SK-N-MC (cell line): ENCODE data around the gene PEX5L.

ENCODE experiments used
- DNase-seq: peaks from one replicate; pipeline ENCODE4 v3.0.0-alpha.2; 2011; ENCODE audit warnings: low read depth, low spot score
- H3K27ac ChIP-seq: fragments of 200-600 bp; sonication (generic); 2 replicates; pipeline ENCODE4 v1.5.1; 2016; ENCODE audit warnings: mixed run types
- H3K36me3 ChIP-seq: fragments of 200-600 bp; sonication (generic); 2 replicates; pipeline ENCODE4 v1.6.1; 2017; ENCODE audit warnings: antibody characterized with exemption, low read length, mixed read lengths; ENCODE audit not compliant: insufficient read depth
- H3K4me3 ChIP-seq: fragments of 200-600 bp; sonication (generic); 2 replicates; pipeline ENCODE4 v1.5.1; 2016
- H3K9ac ChIP-seq: fragments of 200-600 bp; sonication (generic); 2 replicates; pipeline ENCODE4 v1.8.0; 2017; ENCODE audit warnings: mixed run types, mixed read lengths; ENCODE audit not compliant: insufficient read length
- H3K9me3 ChIP-seq: fragments of 200-600 bp; sonication (generic); 2 replicates; pipeline ENCODE4 v1.6.1; 2017; ENCODE audit warnings: low read depth, mild to moderate bottlenecking, antibody characterized with exemption, low read length, moderate library complexity, mixed read lengths
- EZH2 ChIP-seq: fragments of 200-600 bp; sonication (generic); IDR thresholded peaks from one replicate; pipeline ENCODE4 v1.6.1; 2017; ENCODE audit warnings: antibody characterized with exemption
- FOXP2 ChIP-seq: optimal IDR thresholded peaks from 2 replicates; pipeline ENCODE3; 2011; ENCODE audit warnings: mild to moderate bottlenecking, moderate library complexity; ENCODE audit not compliant: insufficient read depth; ENCODE audit errors: extremely low read length, control extremely low read depth
- POLR2AphosphoS5 ChIP-seq: IDR thresholded peaks from 2 replicates; pipeline ENCODE4 v1.6.1; 2012; ENCODE audit warnings: mild to moderate bottlenecking, low read depth, low read length, borderline replicate concordance

Gene PEX5L, protein sequence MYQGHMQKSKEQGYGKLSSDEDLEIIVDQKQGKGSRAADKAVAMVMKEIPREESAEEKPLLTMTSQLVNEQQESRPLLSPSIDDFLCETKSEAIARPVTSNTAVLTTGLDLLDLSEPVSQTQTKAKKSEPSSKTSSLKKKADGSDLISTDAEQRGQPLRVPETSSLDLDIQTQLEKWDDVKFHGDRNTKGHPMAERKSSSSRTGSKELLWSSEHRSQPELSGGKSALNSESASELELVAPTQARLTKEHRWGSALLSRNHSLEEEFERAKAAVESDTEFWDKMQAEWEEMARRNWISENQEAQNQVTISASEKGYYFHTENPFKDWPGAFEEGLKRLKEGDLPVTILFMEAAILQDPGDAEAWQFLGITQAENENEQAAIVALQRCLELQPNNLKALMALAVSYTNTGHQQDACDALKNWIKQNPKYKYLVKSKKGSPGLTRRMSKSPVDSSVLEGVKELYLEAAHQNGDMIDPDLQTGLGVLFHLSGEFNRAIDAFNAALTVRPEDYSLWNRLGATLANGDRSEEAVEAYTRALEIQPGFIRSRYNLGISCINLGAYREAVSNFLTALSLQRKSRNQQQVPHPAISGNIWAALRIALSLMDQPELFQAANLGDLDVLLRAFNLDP

DNA sequence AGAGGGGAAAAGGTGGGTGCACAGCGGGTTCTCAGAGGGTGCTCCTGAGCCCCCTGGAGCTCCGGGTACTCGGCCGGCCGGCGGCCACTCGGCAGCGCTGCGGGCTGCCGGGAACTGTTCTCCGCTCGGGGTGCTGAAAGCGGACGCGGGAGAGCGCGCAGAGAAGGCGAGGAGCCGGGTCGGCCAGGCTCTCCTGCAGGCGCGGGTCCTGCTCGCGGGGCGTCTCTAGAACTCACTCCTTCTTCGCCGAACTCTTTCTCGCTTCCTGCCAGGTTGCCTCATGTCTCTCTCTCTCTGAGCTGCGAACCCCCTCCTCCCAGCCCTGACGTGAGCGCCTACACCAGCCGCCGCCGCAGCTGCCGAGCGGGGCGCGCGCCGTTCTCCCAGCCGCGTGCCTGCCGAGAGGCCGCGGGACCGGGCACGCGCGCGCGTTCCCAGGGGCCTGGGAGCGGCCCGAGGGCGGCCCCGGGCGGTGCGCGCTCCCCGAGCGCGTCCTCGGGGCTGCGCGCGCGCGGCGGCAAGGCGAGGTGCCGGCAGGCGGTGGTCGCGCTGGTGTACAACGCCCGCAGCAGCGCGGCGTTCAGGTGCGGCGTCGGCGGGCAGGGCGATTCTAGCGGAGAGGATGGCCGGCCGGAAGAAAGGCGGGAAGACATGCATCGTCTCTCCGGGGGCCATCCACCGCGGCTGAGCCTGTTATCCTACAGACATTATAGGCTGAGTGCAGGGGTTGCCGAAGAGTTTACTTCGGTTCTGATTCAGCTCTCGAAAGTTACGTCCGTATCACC is at the start of gene PEX5L:
PEX5L (minus strand) TSS at position 267 of the 785 bp plus-strand sequence. CDS start 338 bp downstream, outside the sequence.
- Histone ChIP-seq H3K36me3 (no peaks in the 10 kb centered on the region), H3K4me3 (peak within 1 kb of the TSS; percentile 47), H3K9ac (no peak within 1 kb of the TSS), H3K27ac (no peak within 1 kb of the TSS), H3K9me3 (no peaks in the 10 kb centered on the region)
- peak; percentile 79 for TF ChIP-seq EZH2
- TF ChIP-seq POLR2AphosphoS5 = no peak
- no peak for DNase-seq

DNA sequence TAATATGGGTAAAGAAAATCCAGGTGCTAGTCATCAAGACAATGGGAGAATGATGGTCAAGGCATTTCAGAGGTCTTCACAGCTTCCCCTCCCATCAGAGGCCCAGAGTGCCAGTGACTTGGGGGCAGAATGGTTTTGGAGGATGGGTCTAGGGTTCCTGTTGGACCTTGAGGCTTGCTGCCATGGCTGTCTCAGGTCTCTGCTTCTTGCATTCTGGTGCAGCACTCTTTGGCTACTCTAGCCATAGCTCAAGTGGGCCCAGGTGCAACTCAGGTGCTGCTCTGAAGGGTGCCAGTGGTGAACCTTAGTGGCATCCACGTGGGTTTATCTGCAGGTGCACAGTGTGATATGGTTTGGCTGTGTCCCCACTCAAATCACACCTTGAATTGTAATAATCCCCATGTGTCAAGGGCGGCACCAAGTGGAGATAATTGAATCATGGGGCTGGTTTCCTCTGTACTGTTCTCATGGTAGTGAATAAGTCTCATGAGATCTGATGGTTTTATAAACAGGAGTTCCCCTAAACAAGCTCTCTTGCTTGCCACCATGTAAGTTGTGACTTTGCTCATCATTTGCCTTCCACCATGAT is 48.5 kb upstream of the PEX5L start:
- Histone ChIP-seq H3K9me3 (no peaks in the 10 kb centered on the region), H3K27ac (no peak overlapping the region), H3K9ac (no peak overlapping the region), H3K4me3 (no peak overlapping the region), H3K36me3 (no peaks in the 10 kb centered on the region)
- no peak for DNase-seq
- TF ChIP-seq EZH2 = no peak
- no peak for TF ChIP-seq POLR2AphosphoS5
- no peak for TF ChIP-seq FOXP2

DNA sequence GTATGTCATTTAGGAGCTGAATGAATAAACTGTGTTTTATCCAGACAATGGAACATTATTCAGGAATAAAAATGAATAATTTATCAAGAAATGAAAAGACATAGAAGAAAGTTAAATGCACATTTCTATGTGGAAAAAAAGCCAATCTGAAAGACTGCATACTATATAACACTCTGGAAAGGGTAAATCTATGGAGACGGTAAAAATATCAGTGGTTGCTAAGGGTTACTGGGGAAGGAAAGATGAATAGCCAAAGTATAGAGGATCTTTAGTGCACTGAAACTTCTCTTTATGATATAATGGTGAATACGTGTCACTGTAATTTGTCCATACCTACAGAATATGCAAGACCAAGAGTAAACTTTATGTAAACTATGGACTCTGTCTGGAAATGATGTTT is 46.0 kb upstream of the PEX5L start:
- Histone ChIP-seq H3K4me3 (no peak overlapping the region), H3K36me3 (no peaks in the 10 kb centered on the region), H3K27ac (no peak overlapping the region), H3K9me3 (no peaks in the 10 kb centered on the region), H3K9ac (no peak overlapping the region)
- DNase-seq = no peak
- TF ChIP-seq POLR2AphosphoS5 (no peak), FOXP2 (no peak), EZH2 (no peak)

DNA sequence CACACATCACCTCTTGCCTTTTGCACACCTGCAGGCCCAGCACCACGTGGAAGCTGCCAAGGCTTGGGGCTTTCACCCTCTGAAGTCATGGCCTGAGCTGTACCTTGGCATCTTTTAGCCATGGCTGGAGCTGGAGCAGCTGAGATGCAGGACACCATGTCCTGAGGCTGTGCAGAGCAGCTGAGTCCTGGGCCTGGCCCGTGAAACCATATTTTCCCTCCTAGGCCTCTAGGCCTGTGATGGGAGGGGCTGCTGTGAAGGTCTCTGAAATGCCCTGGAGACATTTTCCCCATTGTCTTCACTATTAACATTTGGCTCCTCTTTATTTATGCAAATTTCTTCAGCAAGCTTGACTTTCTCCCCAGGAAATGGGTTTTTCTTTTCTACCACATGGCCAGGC is 41.9 kb upstream of the PEX5L start:
- DNase-seq = no peak
- Histone ChIP-seq H3K9ac (no peak overlapping the region), H3K9me3 (no peaks in the 10 kb centered on the region), H3K36me3 (no peaks in the 10 kb centered on the region), H3K27ac (no peak overlapping the region), H3K4me3 (no peak overlapping the region)
- TF ChIP-seq EZH2 (no peak), FOXP2 (no peak), POLR2AphosphoS5 (no peak)

DNA sequence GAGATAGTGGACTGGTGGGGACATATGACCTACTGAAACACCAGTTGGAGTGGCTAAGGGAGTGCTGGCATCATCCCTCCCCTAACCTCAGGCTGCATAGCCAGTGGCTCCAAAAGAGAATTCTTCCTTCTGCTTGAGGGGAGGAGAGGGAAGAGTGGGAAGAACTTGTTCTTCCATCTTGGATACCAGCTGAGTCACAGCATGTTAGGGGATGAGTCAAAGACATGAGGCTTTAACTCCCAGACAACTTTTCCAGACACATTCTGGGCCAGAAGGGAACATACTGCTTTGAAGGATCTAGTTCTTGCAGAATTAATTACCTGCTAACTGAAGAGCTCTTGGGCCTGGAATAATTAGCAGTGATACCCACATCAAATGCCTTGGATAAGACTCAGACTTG is 36.8 kb upstream of the PEX5L start:
- Histone ChIP-seq H3K36me3 (no peaks in the 10 kb centered on the region), H3K4me3 (no peak overlapping the region), H3K9ac (no peak overlapping the region), H3K27ac (no peak overlapping the region), H3K9me3 (no peaks in the 10 kb centered on the region)
- TF ChIP-seq EZH2 = no peak
- TF ChIP-seq FOXP2 = no peak
- DNase-seq = no peak

DNA sequence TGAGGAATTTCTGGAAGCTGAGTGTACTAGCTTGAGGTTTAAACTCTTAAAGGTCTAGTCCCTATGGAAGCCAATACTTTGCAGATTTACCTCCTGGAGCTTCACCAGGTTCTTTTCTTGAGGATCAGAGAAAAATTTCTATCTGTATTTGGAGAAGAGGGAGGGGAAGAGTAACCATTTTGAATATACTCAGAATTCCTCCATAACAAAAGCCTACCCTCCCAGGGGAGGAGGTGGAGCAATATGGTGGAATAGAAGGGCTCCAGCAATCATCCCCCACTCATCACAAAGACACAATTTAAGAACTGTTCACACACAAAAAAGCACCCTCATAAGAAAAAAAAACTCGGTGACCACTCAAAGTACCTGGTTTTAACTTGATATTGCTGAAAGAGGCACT is 36.0 kb upstream of the PEX5L start:
- TF ChIP-seq POLR2AphosphoS5 (no peak), FOXP2 (no peak), EZH2 (no peak)
- Histone ChIP-seq H3K9ac (no peak overlapping the region), H3K4me3 (no peak overlapping the region), H3K27ac (no peak overlapping the region), H3K36me3 (no peaks in the 10 kb centered on the region), H3K9me3 (no peaks in the 10 kb centered on the region)
- no peak for DNase-seq

DNA sequence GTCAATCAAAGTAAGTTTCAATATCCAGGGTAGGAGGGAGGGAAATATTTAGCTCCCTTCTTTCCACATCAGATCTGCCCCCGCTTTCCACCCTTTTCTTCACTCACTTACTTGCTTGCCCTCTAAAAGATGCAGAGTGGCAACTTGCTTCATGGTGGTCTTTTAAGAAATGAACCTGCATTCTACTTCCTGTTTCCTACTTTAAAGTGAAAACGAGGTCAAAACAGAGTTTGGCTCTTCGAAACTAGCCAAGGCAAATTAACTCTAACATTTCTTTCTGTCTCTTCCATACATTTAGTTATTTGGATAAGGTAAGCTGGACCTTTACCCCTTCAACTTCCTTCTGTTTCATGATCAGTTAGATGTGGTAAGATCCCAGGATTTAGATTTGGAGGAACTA is 34.2 kb upstream of the PEX5L start:
- TF ChIP-seq POLR2AphosphoS5 (no peak), FOXP2 (no peak), EZH2 (no peak)
- no peak overlapping the region for H3K27ac ChIP-seq
- H3K9me3 ChIP-seq = no peaks in the 10 kb centered on the region
- H3K36me3 ChIP-seq = no peaks in the 10 kb centered on the region
- H3K9ac ChIP-seq = no peak overlapping the region
- H3K4me3 ChIP-seq = no peak overlapping the region
- DNase-seq = no peak

DNA sequence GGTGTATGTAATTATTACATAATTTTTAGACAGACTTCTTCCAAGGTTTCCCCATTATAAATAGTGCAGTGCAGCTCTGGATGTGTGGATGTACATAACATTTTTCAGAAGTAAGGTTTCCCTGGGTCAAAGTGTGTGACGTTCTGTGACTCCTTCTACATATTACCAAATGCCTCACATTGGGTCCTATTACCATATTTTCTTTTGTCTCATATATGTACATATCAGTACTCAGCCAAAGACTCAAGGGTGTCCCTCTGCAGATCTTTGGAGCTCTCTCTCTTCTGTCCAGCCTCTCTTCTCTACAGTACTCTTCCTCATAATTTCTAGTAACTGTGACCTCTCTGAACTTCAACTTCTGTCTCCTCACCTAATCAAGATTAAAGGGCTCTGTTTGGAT is 31.3 kb upstream of the PEX5L start:
- no peaks in the 10 kb centered on the region for H3K9me3 ChIP-seq
- no peak overlapping the region for H3K9ac ChIP-seq
- H3K36me3 ChIP-seq = no peaks in the 10 kb centered on the region
- H3K27ac ChIP-seq = no peak overlapping the region
- no peak overlapping the region for H3K4me3 ChIP-seq
- no peak for TF ChIP-seq EZH2
- no peak for TF ChIP-seq FOXP2
- TF ChIP-seq POLR2AphosphoS5 = no peak
- DNase-seq = no peak

DNA sequence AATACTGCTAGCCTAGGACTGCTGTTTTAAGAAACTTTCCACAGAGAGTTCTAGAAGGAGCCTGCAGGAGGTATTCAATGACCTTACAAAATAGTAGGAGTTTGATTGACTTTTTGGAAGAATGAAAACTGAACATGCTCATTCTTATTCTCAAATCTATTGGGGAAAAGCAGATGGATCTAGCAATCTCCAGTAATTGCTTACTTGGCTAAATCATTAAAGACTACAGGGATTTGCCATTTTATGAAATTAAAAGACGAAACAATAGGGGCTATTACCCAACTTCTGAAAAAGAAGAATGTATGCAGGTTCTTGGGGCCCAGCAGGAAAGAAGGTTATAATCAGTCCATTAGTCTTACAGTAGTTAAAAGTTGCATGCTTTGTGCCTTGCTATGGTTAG is 29.9 kb upstream of the PEX5L start:
- TF ChIP-seq EZH2 = no peak
- TF ChIP-seq POLR2AphosphoS5 = no peak
- TF ChIP-seq FOXP2 = no peak
- Histone ChIP-seq H3K27ac (no peak overlapping the region), H3K4me3 (no peak overlapping the region), H3K9me3 (no peaks in the 10 kb centered on the region), H3K36me3 (no peaks in the 10 kb centered on the region), H3K9ac (no peak overlapping the region)
- no peak for DNase-seq
